Upper lobe of left lung (tissue), 4 donors: ENCODE data around the gene BCAS4.

Source experiments
- CTCF ChIP-seq, 6 experiments: fragments of 450-650 bp in 4 of 6; fragments of 200-600 bp in 2 of 6; sonication (generic) in 2 of 6; IDR thresholded peaks; one replicate each; pipeline ENCODE4 v1.5.1; 2016 to 2019; ENCODE audit warnings: antibody characterized with exemption in 6 of 6
- POLR2A ChIP-seq, 4 donors: fragments of 450-650 bp; IDR thresholded peaks; one replicate each; pipeline ENCODE4 v1.5.1; 2016 to 2017; ENCODE audit warnings: antibody characterized with exemption in 4 of 4, mild to moderate bottlenecking in 2 of 4

DNA sequence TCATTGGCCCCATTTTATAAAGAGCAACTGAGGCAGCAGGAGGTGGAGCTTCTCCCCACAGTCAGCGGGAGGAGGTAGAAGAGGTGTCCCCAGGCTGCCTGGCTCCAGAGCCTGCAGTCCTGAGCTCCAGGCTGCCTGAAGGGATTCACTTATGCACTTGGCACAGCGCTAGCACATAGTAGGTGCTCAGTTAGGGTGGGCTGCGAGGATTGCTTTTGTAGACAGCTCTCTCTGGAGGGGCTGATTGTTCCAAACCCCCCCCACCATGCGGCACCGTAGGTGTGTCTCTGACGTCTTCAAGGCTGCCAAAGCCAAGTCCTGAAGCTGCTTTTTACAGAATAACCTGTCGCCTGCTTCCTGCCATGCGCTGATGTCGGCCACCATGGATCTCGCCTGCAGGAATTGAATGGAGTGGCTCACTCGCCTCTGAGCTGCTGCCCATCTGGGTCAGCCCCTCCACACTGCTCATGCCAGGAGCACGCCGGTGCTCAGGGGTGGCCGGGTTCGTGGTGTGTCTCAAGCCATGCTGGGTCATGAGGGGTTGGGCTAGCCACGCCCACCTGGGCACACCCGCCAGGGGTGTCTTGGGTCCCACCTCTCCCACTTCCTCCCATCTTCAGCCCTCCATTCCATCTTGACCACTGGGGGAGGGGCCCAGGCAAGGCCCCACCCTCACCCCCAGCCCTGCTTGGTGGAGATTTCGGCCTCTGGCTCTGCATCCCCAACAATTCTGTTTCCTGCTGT, 59.8 kb downstream of the BCAS4 start:
- no peak for TF ChIP-seq CTCF (IDR thresholded peaks at IDR 0.05)
- TF ChIP-seq POLR2A (IDR thresholded peaks at IDR 0.05): no peak
